GM12892 (cell line): ENCODE measurements around the gene SLC12A3.

Experiments
- POLR2A ChIP-seq: IDR thresholded peaks from 2 replicates; pipeline ENCODE4 v1.6.1; 2011; ENCODE audit warnings: low read depth, low read length, control low read depth
- POLR2AphosphoS5 ChIP-seq: IDR thresholded peaks from 2 replicates; pipeline ENCODE4 v1.6.1; 2011; ENCODE audit warnings: low read depth, low read length, control low read depth
- TAF1 ChIP-seq: IDR thresholded peaks from 2 replicates; pipeline ENCODE4 v1.6.1; 2011; ENCODE audit warnings: low read depth, mild to moderate bottlenecking, control low read depth, low read length, borderline replicate concordance

DNA sequence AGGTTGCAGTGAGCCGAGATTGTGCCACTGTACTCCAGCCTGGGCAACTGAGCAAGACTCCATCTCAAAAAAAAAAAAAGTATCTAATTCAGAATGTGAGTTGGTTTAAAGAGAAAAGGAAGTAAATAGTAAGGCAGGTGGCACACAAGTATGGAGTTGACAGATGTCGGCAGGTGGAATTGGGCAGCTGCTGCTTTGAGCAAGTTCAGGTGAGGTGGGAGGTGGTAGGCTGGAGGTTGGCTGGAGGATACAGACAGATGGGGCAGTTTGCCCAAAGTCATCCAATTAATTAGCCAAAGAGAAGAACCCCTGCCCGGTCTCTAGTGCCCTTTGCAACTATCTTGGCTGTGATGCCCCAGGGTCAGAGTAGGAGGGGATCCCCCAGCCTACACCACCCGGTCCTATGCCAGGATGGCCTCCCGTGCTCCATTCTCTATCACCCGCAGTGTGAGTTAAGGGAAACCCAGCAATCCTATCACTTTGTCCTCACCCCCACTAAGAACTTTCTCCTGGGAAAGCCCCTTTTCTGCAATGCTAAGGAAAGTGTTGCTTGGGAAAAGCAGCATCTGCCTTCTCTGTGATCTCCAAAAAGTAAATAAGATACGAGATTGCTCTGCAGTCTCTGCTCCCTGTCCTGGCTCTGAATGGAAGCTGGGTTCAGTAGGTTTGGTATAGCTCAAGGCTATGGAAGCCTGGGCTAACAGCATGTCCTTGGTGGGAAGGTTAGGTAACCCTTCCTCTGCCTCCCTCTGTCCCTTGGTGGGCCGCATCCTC is 32.2 kb downstream of the SLC12A3 start:
- no peak for TF ChIP-seq POLR2AphosphoS5
- no peak for TF ChIP-seq POLR2A
- no peak for TF ChIP-seq TAF1
